HCT116 (cell line): ENCODE data around the gene GP1BB. TPM values are rescaled to one million over a fixed set of nuclear protein-coding genes. Genes with fewer than 3 reads are reported as not detected.

Experiments used
- ATAC-seq: fragments of 200-7000 bp; cut with Tn5 transposase; 2 replicates; pipeline ENCODE4 v1.9.1; 2020; ENCODE audit warnings: mild to moderate bottlenecking, moderate library complexity
- Bru-seq: library from RNA; stranded (reverse); fragments of 400-500 nt; gene quantifications from one replicate; lab custom pipeline; 2021; lab: Mats Ljungman, UMichigan
- BruChase-seq, 2 experiments: library from RNA; stranded (reverse); fragments of 400-500 nt; gene quantifications; one replicate each; lab custom pipeline; 2021; lab: Mats Ljungman, UMichigan
- BruUV-seq: library from RNA; stranded (reverse); fragments of 400-500 nt; replicated peaks from 2 replicates; lab custom pipeline; 2021; lab: Mats Ljungman, UMichigan
- CTCF ChIA-PET: fragments of 300-600 bp; sonication (Branson Sonifier 250); formaldehyde crosslinking; loops from one replicate; lab custom pipeline; 2021; ENCODE audit warnings: antibody characterized with exemption; lab: Charles Lee
- POLR2A ChIA-PET: fragments of 300-600, 350-600 bp; sonication (Branson Sonifier 250); formaldehyde crosslinking; loops from one replicate; lab custom pipeline; 2021; ENCODE audit warnings: antibody characterized with exemption; lab: Charles Lee
- RAD21 ChIA-PET, 2 experiments: fragments of 300-600 bp; sonication (Branson Sonifier 250); formaldehyde crosslinking; loops; one replicate each; lab custom pipeline; 2023; ENCODE audit warnings: low total read pairs in 2 of 2; ENCODE audit not compliant: uncharacterized antibody in 2 of 2, unreplicated experiment in 2 of 2, low non-redundant PET in 1 of 2; lab: Charles Lee
- DNase-seq: peaks from one replicate; pipeline ENCODE4 v3.0.0-alpha.2; 2010; ENCODE audit warnings: low read depth, low spot score
- H2AFZ ChIP-seq: fragments of 200-600 bp; shearing (Covaris generic), sonication (generic); 2 replicates; pipeline ENCODE4 v1.6.1; 2017; ENCODE audit warnings: low read depth, mixed run types, mixed read lengths, antibody characterized with exemption, low read length; ENCODE audit not compliant: poor library complexity, severe bottlenecking
- H3K27ac ChIP-seq: 2 replicates; pipeline ENCODE4 v1.5.1; 2012; ENCODE audit warnings: low read depth, low read length
- H3K27me3 ChIP-seq: fragments of 200-600 bp; sonication (generic); 2 replicates; pipeline ENCODE4 v1.6.1; 2016; ENCODE audit warnings: mixed run types, low read length, mixed read lengths; ENCODE audit not compliant: insufficient read depth
- H3K36me3 ChIP-seq, 2 experiments: fragments of 200-500 bp in 1 of 2; fragments of 200-600 bp in 1 of 2; sonication (Bioruptor generic) in 1 of 2; sonication (generic) in 1 of 2; 2 replicates each; pipeline versions ENCODE4 v1.5.1 to v1.6.1; 2014 to 2016; ENCODE audit warnings: low read length in 2 of 2, inconsistent platforms in 1 of 2, mixed read lengths in 1 of 2, mixed run types in 1 of 2; ENCODE audit not compliant: insufficient read depth in 2 of 2, control insufficient read depth in 1 of 2
- H3K4me1 ChIP-seq, 2 experiments: fragments of 200-600 bp in 1 of 2; sonication (generic) in 1 of 2; 2 replicates each; pipeline versions ENCODE4 v1.5.1 to v1.6.1; 2012 to 2017; ENCODE audit warnings: low read length in 2 of 2, inconsistent platforms in 1 of 2, mild to moderate bottlenecking in 1 of 2, mixed read lengths in 1 of 2, mixed run types in 1 of 2, moderate library complexity in 1 of 2; ENCODE audit not compliant: insufficient read depth in 2 of 2, control insufficient read depth in 1 of 2
- H3K4me2 ChIP-seq: fragments of 200-600 bp; sonication (generic); 2 replicates; pipeline ENCODE4 v1.6.1; 2017; ENCODE audit warnings: mixed run types, low read length, mixed read lengths
- H3K4me3 ChIP-seq, 2 experiments: fragments of 200-600 bp in 1 of 2; sonication (generic) in 1 of 2; replicated peaks in 1 of 2; 2 replicates each; pipeline ENCODE4 v1.5.1; 2011 to 2016; ENCODE audit warnings: low read length in 2 of 2, control low read depth in 1 of 2, low read depth in 1 of 2, mild to moderate bottlenecking in 1 of 2, mixed read lengths in 1 of 2, mixed run types in 1 of 2
- H3K79me2 ChIP-seq: fragments of 200-600 bp; sonication (generic); 2 replicates; pipeline ENCODE4 v1.6.1; 2017; ENCODE audit warnings: mild to moderate bottlenecking, mixed run types, low read length, moderate library complexity, mixed read lengths; ENCODE audit not compliant: insufficient read depth
- H3K9ac ChIP-seq: fragments of 200-600 bp; sonication (generic); 2 replicates; pipeline ENCODE4 v1.6.1; 2016; ENCODE audit warnings: low read length, mixed read lengths
- H3K9me2 ChIP-seq: fragments of 200-600 bp; sonication (generic), shearing (Covaris generic); 2 replicates; pipeline ENCODE4 v1.6.1; 2017; ENCODE audit warnings: mixed run types, mild to moderate bottlenecking, moderate library complexity; ENCODE audit not compliant: insufficient read depth
- H3K9me3 ChIP-seq, 2 experiments: fragments of 200-500 bp in 1 of 2; fragments of 200-600 bp in 1 of 2; sonication (Bioruptor generic) in 1 of 2; sonication (generic) in 1 of 2; 2 replicates each; pipeline ENCODE4 v1.6.1; 2014 to 2017; ENCODE audit warnings: low read length in 2 of 2, mixed read lengths in 2 of 2, inconsistent platforms in 1 of 2, low read depth in 1 of 2, mild to moderate bottlenecking in 1 of 2, mixed run types in 1 of 2, moderate library complexity in 1 of 2; ENCODE audit not compliant: control insufficient read depth in 1 of 2, insufficient read depth in 1 of 2
- H4K20me1 ChIP-seq: fragments of 200-600 bp; sonication (generic), shearing (Covaris generic); 2 replicates; pipeline ENCODE4 v1.6.1; 2017; ENCODE audit warnings: mixed run types, mild to moderate bottlenecking, moderate library complexity; ENCODE audit not compliant: insufficient read depth
- EGR1 ChIP-seq: IDR thresholded peaks from 2 replicates; pipeline ENCODE4 v1.6.1; 2012; ENCODE audit warnings: low read depth
- EZH2phosphoT487 ChIP-seq: fragments of 200-600 bp; IDR thresholded peaks from 2 replicates; pipeline ENCODE4 v1.6.1; 2018; ENCODE audit warnings: antibody characterized with exemption, borderline replicate concordance
- JUND ChIP-seq: IDR thresholded peaks from 2 replicates; pipeline ENCODE4 v1.6.1; 2012
- POLR2A ChIP-seq: IDR thresholded peaks from 2 replicates; pipeline ENCODE4 v1.7.0; 2011; ENCODE audit warnings: borderline replicate concordance; ENCODE audit not compliant: insufficient read depth, insufficient read length; ENCODE audit errors: extremely low read depth
- POLR2AphosphoS5 ChIP-seq: IDR thresholded peaks from 2 replicates; pipeline ENCODE4 v1.6.1; 2011; ENCODE audit warnings: mild to moderate bottlenecking, low read depth, low read length, moderate library complexity
- RAD21 ChIP-seq: IDR thresholded peaks from 2 replicates; pipeline ENCODE4 v1.6.1; 2012; ENCODE audit warnings: low read depth, mild to moderate bottlenecking
- SIN3A ChIP-seq: IDR thresholded peaks from 2 replicates; pipeline ENCODE4 v1.6.1; 2012; ENCODE audit warnings: low read depth
- SP1 ChIP-seq: IDR thresholded peaks from 2 replicates; pipeline ENCODE4 v1.6.1; 2012; ENCODE audit warnings: low read depth
- SRF ChIP-seq: IDR thresholded peaks from 2 replicates; pipeline ENCODE4 v1.6.1; 2012; ENCODE audit warnings: low read depth
- ZFX ChIP-seq: fragments of 450-650 bp; IDR thresholded peaks from 2 replicates; pipeline ENCODE4 v1.6.1; 2017
- intact Hi-C: fragments of 100-400 bp; cut with micrococcal nuclease; formaldehyde crosslinking; loops from 2 replicates; pipeline ENCODE4 v1.10.0; 2022
- long read RNA-seq: library from polyadenylated mRNA; unstranded; transcript quantifications from one replicate; pipeline ENCODE4 v2.0.0, GENCODE V29; 2021; ENCODE audit not compliant: unreplicated experiment
- polyA plus RNA-seq: library from polyadenylated mRNA; unstranded; fragments of >200 nt; gene quantifications from 2 replicates; pipeline ENCODE4 v1.2.1, GENCODE V29; 2012; ENCODE audit warnings: missing spikeins
- total RNA-seq: library from RNA; stranded (reverse); gene quantifications from one replicate; pipeline ENCODE4 v1.2.1, GENCODE V29; 2021; ENCODE audit not compliant: unreplicated experiment
- TF ChIP-seq, protein P1 (sequence below): IDR thresholded peaks from 2 replicates; pipeline ENCODE4 v1.6.1; 2012
- TF ChIP-seq, protein P2 (sequence below): IDR thresholded peaks from 2 replicates; pipeline ENCODE4 v1.6.1; 2012; ENCODE audit warnings: low read depth
- TF ChIP-seq, protein P3 (sequence below): IDR thresholded peaks from 2 replicates; pipeline ENCODE4 v1.6.1; 2012

The GP1BB gene
- total RNA-seq (4.8 TPM), Bru-seq, nascent RNA (not detected), BruChase-seq, experiment 1, labeled RNA remaining after a 6-hour chase (not detected), BruChase-seq, experiment 2, labeled RNA remaining after a 2-hour chase (percentile 43 among the genes with signal in this experiment)
- polyA plus RNA-seq = 2.5 and 2.7 TPM in 2 replicates
- long read RNA-seq, partial matches to known transcripts = 0 of 1 reads
- long read RNA-seq, other reads (novel, unspliced or antisense) = 0 of 1 reads

DNA sequence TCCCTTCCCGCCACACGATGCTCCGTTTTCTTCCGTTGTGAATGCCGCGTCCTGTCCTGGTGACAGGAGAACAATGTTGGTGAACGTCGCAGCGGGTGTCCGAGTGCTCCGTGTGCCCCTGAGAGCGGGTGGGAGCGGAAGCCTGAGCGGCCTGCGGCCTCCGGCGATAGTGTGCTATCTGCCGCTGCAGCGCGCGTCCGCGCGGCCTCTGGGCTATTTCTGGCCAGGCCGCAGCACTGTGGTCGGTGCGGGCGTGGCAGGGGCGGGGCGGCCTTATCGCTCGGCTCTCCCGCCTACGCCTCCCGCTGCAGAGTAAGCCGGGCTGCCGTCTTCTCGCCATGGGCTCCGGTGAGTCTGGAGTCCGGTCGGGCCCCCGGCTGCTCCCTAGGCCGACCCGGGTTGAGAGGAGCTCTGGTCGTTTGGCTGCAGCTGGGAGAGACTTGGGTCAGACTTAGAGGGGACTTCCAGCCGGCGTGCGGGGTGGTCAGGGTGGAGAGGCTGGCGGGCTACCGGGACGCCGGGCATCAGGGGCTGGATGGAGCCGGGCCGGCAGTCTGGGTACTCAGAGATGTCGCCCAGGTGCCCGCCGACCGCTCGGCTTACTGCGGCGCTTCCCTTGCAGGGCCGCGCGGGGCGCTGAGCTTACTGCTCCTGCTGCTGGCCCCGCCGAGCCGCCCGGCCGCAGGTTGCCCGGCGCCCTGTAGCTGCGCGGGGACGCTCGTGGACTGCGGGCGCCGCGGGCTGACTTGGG lies at the start of gene GP1BB:
Gene GP1BB, plus strand, starts transcription at position 308 of the 751 bp plus-strand sequence. Its CDS starts 31 bp downstream, at position 339.
- Histone ChIP-seq H3K36me3 (no peaks in the 10 kb centered on the region; a peak in 1 of 4 replicates), H3K27ac (peak within 1 kb of the TSS; percentile 40; the same call in 1 of the 2 replicates), H3K4me1 (peaks cover 15 to 19% of the 10 kb centered on the region in 2 experiments), H3K9me3 (no peaks in the 10 kb centered on the region), H3K4me3 (peak within 1 kb of the TSS; percentile 36 to 52), H4K20me1 (no peaks in the 10 kb centered on the region), H3K79me2 (no peaks in the 10 kb centered on the region)
- intact Hi-C loops = no loop called here
- ChIA-PET POLR2A (no interaction called here), RAD21 (no interaction called here), CTCF (interaction anchor here (1.1 to 1.5 kb wide), 3 partner anchors 118 to 190 kb away, joined by 3 to 5 read pairs (median 3); no protein-coding TSS in a partner anchor)
- ATAC-seq = peak; percentile 71
- TF ChIP-seq POLR2A (no peak), ZFX (0 out of 2 replicates have a peak, but pooled peaks have one; percentile 17), EGR1 (peak; percentile 62; the same call in 1 of the 2 replicates)
- TF ChIP-seq, protein P1, sequence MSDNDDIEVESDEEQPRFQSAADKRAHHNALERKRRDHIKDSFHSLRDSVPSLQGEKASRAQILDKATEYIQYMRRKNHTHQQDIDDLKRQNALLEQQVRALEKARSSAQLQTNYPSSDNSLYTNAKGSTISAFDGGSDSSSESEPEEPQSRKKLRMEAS = 0 out of 2 replicates have a peak, but pooled peaks have one; percentile 35
- TF ChIP-seq, all 23 proteins: peak for 3
- no peak within 1 kb of the TSS for H2AFZ ChIP-seq
- no TSS peak for BruUV-seq
- peak within 1 kb of the TSS; percentile 44 for H3K9ac ChIP-seq
- H3K27me3 ChIP-seq = no peaks in the 10 kb centered on the region
- H3K4me2 ChIP-seq = peak within 1 kb of the TSS; percentile 73
- DNase-seq = no peak
- no peaks in the 10 kb centered on the region for H3K9me2 ChIP-seq

GRCh38 chr22:19673660-19674059 lies 49.7 kb upstream of the GP1BB start:
- no peak for ATAC-seq
- no peaks in the 10 kb centered on the region for H3K27me3 ChIP-seq
- no peak overlapping the region for H3K4me3 ChIP-seq
- DNase-seq = no peak
- no peak overlapping the region for H3K9ac ChIP-seq
- BruUV-seq = no TSS peak
- RAD21 ChIA-PET = no interaction called here
- H4K20me1 ChIP-seq = no peaks in the 10 kb centered on the region
- H3K9me2 ChIP-seq = no peaks in the 10 kb centered on the region
- H3K79me2 ChIP-seq = no peaks in the 10 kb centered on the region
- no peak overlapping the region for H3K27ac ChIP-seq
- CTCF ChIA-PET = no interaction called here
- H3K36me3 ChIP-seq = no peaks in the 10 kb centered on the region
- no peaks in the 10 kb centered on the region for H3K9me3 ChIP-seq
- no peak overlapping the region for H2AFZ ChIP-seq
- intact Hi-C loops = no loop called here
- H3K4me2 ChIP-seq = no peak overlapping the region
- TF ChIP-seq, protein P1 = no peak
- TF ChIP-seq, protein P2, sequence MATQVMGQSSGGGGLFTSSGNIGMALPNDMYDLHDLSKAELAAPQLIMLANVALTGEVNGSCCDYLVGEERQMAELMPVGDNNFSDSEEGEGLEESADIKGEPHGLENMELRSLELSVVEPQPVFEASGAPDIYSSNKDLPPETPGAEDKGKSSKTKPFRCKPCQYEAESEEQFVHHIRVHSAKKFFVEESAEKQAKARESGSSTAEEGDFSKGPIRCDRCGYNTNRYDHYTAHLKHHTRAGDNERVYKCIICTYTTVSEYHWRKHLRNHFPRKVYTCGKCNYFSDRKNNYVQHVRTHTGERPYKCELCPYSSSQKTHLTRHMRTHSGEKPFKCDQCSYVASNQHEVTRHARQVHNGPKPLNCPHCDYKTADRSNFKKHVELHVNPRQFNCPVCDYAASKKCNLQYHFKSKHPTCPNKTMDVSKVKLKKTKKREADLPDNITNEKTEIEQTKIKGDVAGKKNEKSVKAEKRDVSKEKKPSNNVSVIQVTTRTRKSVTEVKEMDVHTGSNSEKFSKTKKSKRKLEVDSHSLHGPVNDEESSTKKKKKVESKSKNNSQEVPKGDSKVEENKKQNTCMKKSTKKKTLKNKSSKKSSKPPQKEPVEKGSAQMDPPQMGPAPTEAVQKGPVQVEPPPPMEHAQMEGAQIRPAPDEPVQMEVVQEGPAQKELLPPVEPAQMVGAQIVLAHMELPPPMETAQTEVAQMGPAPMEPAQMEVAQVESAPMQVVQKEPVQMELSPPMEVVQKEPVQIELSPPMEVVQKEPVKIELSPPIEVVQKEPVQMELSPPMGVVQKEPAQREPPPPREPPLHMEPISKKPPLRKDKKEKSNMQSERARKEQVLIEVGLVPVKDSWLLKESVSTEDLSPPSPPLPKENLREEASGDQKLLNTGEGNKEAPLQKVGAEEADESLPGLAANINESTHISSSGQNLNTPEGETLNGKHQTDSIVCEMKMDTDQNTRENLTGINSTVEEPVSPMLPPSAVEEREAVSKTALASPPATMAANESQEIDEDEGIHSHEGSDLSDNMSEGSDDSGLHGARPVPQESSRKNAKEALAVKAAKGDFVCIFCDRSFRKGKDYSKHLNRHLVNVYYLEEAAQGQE = no peak
- TF ChIP-seq POLR2A (no peak), RAD21 (no peak), JUND (no peak), SP1 (no peak), EZH2phosphoT487 (no peak), POLR2AphosphoS5 (no peak), SRF (no peak), SIN3A (no peak)
- TF ChIP-seq, protein P3, sequence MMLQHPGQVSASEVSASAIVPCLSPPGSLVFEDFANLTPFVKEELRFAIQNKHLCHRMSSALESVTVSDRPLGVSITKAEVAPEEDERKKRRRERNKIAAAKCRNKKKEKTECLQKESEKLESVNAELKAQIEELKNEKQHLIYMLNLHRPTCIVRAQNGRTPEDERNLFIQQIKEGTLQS = no peak
- TF ChIP-seq, all 23 proteins: peak for 0
- POLR2A ChIA-PET = interaction anchor here (0.8 kb wide), 1 partner anchor 18 kb away, joined by 3 read pairs; no protein-coding TSS in a partner anchor
- no peaks in the 10 kb centered on the region for H3K4me1 ChIP-seq
